LNCAP (cell line): ENCODE results near the gene DENND10.

ENCODE experiments used
- CTCF ChIP-seq: fragments of 450-650 bp; IDR thresholded peaks from 2 replicates; pipeline ENCODE4 v1.5.1; 2017; ENCODE audit warnings: mild to moderate bottlenecking

The DENND10 gene

GRCh38 chr10:119118231-119118630, 14.3 kb downstream of the DENND10 start:
- no peak for TF ChIP-seq CTCF

DNA sequence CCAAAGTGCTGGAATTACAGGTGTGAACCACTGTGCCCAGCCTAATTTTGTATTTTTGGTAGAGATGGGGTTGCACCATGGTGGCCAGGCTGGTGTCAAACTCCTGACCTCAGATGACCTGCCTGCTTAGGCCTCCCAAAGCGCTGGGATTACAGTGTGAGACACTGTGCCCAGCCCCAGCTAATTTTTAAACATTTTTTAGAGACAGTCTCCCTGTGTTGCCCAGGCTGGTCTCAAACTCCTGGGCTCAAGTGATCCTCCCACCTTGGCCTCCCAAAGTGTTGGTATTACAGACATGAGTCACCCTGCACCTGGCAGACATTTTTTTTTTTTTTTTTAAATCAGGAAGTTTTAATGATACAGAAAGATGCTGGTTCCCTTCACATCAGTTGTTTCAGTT, 15.5 kb downstream of the DENND10 start:
- TF ChIP-seq CTCF: no peak

DNA sequence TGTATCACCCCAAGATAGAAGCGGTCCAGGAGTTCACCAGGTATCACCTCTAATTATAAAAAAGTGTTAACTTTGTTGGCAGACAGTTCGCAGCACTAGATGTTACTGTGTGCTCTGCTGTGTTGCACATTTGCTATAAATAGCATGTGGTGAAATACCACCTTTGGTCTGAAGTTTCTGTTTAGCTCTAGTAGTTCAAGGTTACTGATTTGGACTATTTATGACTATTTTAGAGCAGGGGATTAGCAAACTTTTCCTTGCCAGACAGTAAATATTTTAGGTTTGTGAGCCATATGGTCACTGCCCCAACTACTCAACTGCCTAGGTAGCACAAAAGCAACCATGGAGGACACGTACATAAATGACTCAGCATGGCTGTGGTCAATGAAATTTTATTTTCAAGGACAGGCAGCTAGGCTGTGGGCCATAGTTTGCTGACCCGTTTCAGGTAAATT, 16.5 kb downstream of the DENND10 start:
- no peak for TF ChIP-seq CTCF

- TF ChIP-seq CTCF: no peak
Measured at GRCh38 chr10:119120875-119121274, 17.0 kb downstream of the DENND10 start.

- TF ChIP-seq CTCF: no peak
Measured at GRCh38 chr10:119125942-119126341, 22.0 kb downstream of the DENND10 start.

GRCh38 chr10:119129721-119130120, 25.8 kb downstream of the DENND10 start:
- TF ChIP-seq CTCF: no peak

- TF ChIP-seq CTCF: no peak
Measured at GRCh38 chr10:119131512-119132240, 27.8 kb downstream of the DENND10 start.
